SU-DHL-6 (cell line): ENCODE measurements around the gene TRPM1.

ENCODE experiments used
- CTCF ChIP-seq: fragments of 200-600 bp; sonication (generic); IDR thresholded peaks from one replicate; pipeline ENCODE4 v1.5.1; 2017; ENCODE audit warnings: antibody characterized with exemption, mild to moderate bottlenecking, low read length, moderate library complexity; ENCODE audit not compliant: insufficient read depth, poor library complexity, severe bottlenecking
- EZH2phosphoT487 ChIP-seq: fragments of 200-600 bp; sonication (generic), shearing (Covaris generic); conservative IDR thresholded peaks from 2 replicates; pipeline ENCODE4 v1.6.1; 2018; ENCODE audit warnings: mild to moderate bottlenecking, antibody characterized with exemption, low read length, moderate library complexity, mixed read lengths

- TF ChIP-seq CTCF (no peak), EZH2phosphoT487 (no peak)
Measured at GRCh38 chr15:31001702-31002101, 99.8 kb downstream of the TRPM1 start.
